Breast epithelium (tissue), 4 donors: ENCODE measurements around the gene MSH2. TPM values are rescaled to one million over a fixed set of nuclear protein-coding genes. Genes with fewer than 3 reads are reported as not detected.

ENCODE experiments used
- DNase-seq, 2 donors: peaks; one replicate each; pipeline ENCODE4 v3.0.0-alpha.2; 2019; ENCODE audit warnings: low spot score in 2 of 2
- H3K27ac ChIP-seq, 2 donors: fragments of 200-600 bp; sonication (generic) in 1 of 2; one replicate each; pipeline ENCODE4 v1.5.1; 2016 to 2019; ENCODE audit warnings: mild to moderate bottlenecking in 1 of 2
- H3K27me3 ChIP-seq, 2 donors: fragments of 200-600 bp; sonication (generic) in 1 of 2; one replicate each; pipeline versions ENCODE4 v1.5.1 to v1.6.0; 2017 to 2019; ENCODE audit warnings: control low read depth in 1 of 2, mild to moderate bottlenecking in 1 of 2
- H3K36me3 ChIP-seq: fragments of 200-600 bp; one replicate; pipeline ENCODE4 v1.5.1; 2019
- H3K4me1 ChIP-seq, 2 donors: fragments of 200-600 bp; sonication (generic); one replicate each; pipeline ENCODE4 v1.5.1; 2016 to 2019; ENCODE audit warnings: control low read depth in 1 of 2
- H3K4me3 ChIP-seq, 3 donors: fragments of 200-600 bp; sonication (generic); 1 replicate in 2 of 3; 2 replicates in 1 of 3; pipeline ENCODE4 v1.5.1; 2016 to 2019; ENCODE audit warnings: mild to moderate bottlenecking in 3 of 3, moderate library complexity in 2 of 3
- H3K9me3 ChIP-seq, 2 donors: fragments of 200-600 bp; sonication (generic) in 1 of 2; one replicate each; pipeline ENCODE4 v1.5.1; 2016 to 2019; ENCODE audit warnings: control low read depth in 1 of 2
- CTCF ChIP-seq, 3 donors: fragments of 450-650 bp; IDR thresholded peaks; one replicate each; pipeline ENCODE4 v1.5.1; 2016 to 2017; ENCODE audit warnings: antibody characterized with exemption in 3 of 3, mild to moderate bottlenecking in 3 of 3, moderate library complexity in 3 of 3
- POLR2A ChIP-seq: fragments of 450-650 bp; IDR thresholded peaks from one replicate; pipeline ENCODE4 v1.6.1; 2016; ENCODE audit warnings: antibody characterized with exemption, mild to moderate bottlenecking, moderate library complexity
- POLR2AphosphoS5 ChIP-seq, 3 donors: sonication (generic); formaldehyde crosslinking; IDR thresholded peaks; one replicate each; pipeline ENCODE4 v1.6.1; 2017; ENCODE audit warnings: antibody characterized with exemption in 3 of 3
- intact Hi-C: fragments of 100-400 bp; cut with DNase I; formaldehyde crosslinking; loops from one replicate; pipeline ENCODE4 v1.15.1; 2023; ENCODE audit warnings: low total_unique reads
- total RNA-seq, 3 donors: library from RNA; depleted of rRNA; stranded (reverse); fragments of >200 nt; gene quantifications; one replicate each; pipeline ENCODE4 v1.1.0, GENCODE V29; 2016

Gene MSH2
- total RNA-seq, 3 donors from 2014 or later: 9.4 to 22.5 (median 16.4) TPM

GRCh38 chr2:47487498-47487875, 84.5 kb downstream of the MSH2 start:
- Histone ChIP-seq H3K4me3 (no peak overlapping the region), H3K36me3 (no peaks in the 10 kb centered on the region), H3K27me3 (no peaks in the 10 kb centered on the region), H3K27ac (no peak overlapping the region), H3K9me3 (no peaks in the 10 kb centered on the region), H3K4me1 (no peaks in the 10 kb centered on the region)
- no peak for TF ChIP-seq POLR2AphosphoS5 (IDR thresholded peaks at IDR 0.05)
- no peak for TF ChIP-seq POLR2A
- TF ChIP-seq CTCF (IDR thresholded peaks at IDR 0.05): no peak
- DNase-seq: no peak
- intact Hi-C loops: no loop called here

GRCh38 chr2:47488870-47489584, 86.1 kb downstream of the MSH2 start:
- no peak for DNase-seq
- Histone ChIP-seq H3K36me3 (no peaks in the 10 kb centered on the region), H3K9me3 (no peaks in the 10 kb centered on the region), H3K27ac (no peak overlapping the region), H3K4me3 (no peak overlapping the region), H3K27me3 (no peaks in the 10 kb centered on the region), H3K4me1 (no peaks in the 10 kb centered on the region)
- no peak for TF ChIP-seq CTCF (IDR thresholded peaks at IDR 0.05)
- intact Hi-C loops: no loop called here

GRCh38 chr2:47490406-47490805, 87.5 kb downstream of the MSH2 start:
- TF ChIP-seq CTCF (IDR thresholded peaks at IDR 0.05) (no peak), POLR2A (no peak), POLR2AphosphoS5 (IDR thresholded peaks at IDR 0.05) (no peak)
- intact Hi-C loops: no loop called here
- H3K27ac ChIP-seq: no peak overlapping the region

GRCh38 chr2:47493317-47494035, 90.5 kb downstream of the MSH2 start:
- Histone ChIP-seq H3K27me3 (no peaks in the 10 kb centered on the region), H3K27ac (no peak overlapping the region), H3K9me3 (no peaks in the 10 kb centered on the region), H3K4me1 (no peaks in the 10 kb centered on the region), H3K4me3 (no peak overlapping the region), H3K36me3 (no peaks in the 10 kb centered on the region)
- intact Hi-C loops: no loop called here
- no peak for DNase-seq
- TF ChIP-seq CTCF (IDR thresholded peaks at IDR 0.05) (no peak), POLR2A (no peak), POLR2AphosphoS5 (IDR thresholded peaks at IDR 0.05) (no peak)

More at GRCh38 chr2:47490406-47490805, 87.5 kb downstream of the MSH2 start:
- H3K36me3 ChIP-seq: no peaks in the 10 kb centered on the region
- H3K9me3 ChIP-seq: no peaks in the 10 kb centered on the region
- no peaks in the 10 kb centered on the region for H3K27me3 ChIP-seq
- H3K4me1 ChIP-seq: no peaks in the 10 kb centered on the region
- H3K4me3 ChIP-seq: no peak overlapping the region
- no peak for DNase-seq
